NB4 (cell line): Measurements from ENCODE around the gene CAMK4.

ENCODE experiments used
- MYC ChIP-seq: IDR thresholded peaks from 2 replicates; pipeline ENCODE4 v1.6.1; 2011; ENCODE audit warnings: low read depth, low read length
- POLR2A ChIP-seq: IDR thresholded peaks from 2 replicates; pipeline ENCODE4 v1.6.1; 2011; ENCODE audit warnings: mild to moderate bottlenecking; ENCODE audit not compliant: insufficient read length; ENCODE audit errors: extremely low read depth
- TF ChIP-seq, protein P1 (sequence below): IDR thresholded peaks from one replicate; pipeline ENCODE4 v1.5.1; 2012; ENCODE audit warnings: low read depth, low read length
- TF ChIP-seq, protein P2 (sequence below): IDR thresholded peaks from 2 replicates; pipeline ENCODE4 v1.6.1; 2011; ENCODE audit warnings: low read depth, low read length

DNA sequence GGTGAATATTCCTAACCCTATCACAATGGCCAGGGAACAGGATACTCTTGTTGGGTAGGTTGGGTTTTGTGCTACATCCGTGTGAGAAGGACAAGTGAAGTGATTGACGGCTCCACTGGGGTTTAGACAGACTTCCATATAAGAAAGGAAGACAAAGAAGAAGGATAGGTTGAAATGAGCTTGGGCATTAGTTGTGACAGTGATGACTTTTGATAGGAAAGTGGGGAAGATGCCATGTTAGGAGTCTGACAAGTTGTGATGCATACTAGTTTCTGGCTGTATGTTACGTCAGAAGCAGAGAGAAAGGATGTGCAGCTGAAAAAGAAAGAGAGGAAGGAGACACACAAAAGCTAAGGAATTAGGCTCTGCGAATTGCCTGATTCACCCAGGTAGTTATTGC lies 150.2 kb downstream of the CAMK4 start:
- no peak for TF ChIP-seq POLR2A
- TF ChIP-seq, protein P1, sequence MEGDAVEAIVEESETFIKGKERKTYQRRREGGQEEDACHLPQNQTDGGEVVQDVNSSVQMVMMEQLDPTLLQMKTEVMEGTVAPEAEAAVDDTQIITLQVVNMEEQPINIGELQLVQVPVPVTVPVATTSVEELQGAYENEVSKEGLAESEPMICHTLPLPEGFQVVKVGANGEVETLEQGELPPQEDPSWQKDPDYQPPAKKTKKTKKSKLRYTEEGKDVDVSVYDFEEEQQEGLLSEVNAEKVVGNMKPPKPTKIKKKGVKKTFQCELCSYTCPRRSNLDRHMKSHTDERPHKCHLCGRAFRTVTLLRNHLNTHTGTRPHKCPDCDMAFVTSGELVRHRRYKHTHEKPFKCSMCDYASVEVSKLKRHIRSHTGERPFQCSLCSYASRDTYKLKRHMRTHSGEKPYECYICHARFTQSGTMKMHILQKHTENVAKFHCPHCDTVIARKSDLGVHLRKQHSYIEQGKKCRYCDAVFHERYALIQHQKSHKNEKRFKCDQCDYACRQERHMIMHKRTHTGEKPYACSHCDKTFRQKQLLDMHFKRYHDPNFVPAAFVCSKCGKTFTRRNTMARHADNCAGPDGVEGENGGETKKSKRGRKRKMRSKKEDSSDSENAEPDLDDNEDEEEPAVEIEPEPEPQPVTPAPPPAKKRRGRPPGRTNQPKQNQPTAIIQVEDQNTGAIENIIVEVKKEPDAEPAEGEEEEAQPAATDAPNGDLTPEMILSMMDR: no peak
- no peak for TF ChIP-seq MYC
- TF ChIP-seq, protein P2, sequence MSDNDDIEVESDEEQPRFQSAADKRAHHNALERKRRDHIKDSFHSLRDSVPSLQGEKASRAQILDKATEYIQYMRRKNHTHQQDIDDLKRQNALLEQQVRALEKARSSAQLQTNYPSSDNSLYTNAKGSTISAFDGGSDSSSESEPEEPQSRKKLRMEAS: no peak
